GM19467 (cell line): ENCODE results near the gene PCK2.
"Not testable (repeated sequence)": the region's sequence is repeated elsewhere in the genome, so short reads cannot be mapped to it uniquely, and the experiment has no call there.

Experiments used
- ATAC-seq: cut with Tn5 transposase; IDR thresholded peaks from one replicate; pipeline ENCODE4 v1.9.1; 2021; ENCODE audit warnings: mild to moderate bottlenecking, moderate library complexity; ENCODE audit not compliant: unreplicated experiment

PCK2 gene

GRCh38 chr14:24093207-24093900 is 757 bp upstream of the PCK2 start:
- no peak for ATAC-seq

- ATAC-seq = no peak
Measured at GRCh38 chr14:24094841-24095270, 745 bp downstream of the PCK2 start.

DNA sequence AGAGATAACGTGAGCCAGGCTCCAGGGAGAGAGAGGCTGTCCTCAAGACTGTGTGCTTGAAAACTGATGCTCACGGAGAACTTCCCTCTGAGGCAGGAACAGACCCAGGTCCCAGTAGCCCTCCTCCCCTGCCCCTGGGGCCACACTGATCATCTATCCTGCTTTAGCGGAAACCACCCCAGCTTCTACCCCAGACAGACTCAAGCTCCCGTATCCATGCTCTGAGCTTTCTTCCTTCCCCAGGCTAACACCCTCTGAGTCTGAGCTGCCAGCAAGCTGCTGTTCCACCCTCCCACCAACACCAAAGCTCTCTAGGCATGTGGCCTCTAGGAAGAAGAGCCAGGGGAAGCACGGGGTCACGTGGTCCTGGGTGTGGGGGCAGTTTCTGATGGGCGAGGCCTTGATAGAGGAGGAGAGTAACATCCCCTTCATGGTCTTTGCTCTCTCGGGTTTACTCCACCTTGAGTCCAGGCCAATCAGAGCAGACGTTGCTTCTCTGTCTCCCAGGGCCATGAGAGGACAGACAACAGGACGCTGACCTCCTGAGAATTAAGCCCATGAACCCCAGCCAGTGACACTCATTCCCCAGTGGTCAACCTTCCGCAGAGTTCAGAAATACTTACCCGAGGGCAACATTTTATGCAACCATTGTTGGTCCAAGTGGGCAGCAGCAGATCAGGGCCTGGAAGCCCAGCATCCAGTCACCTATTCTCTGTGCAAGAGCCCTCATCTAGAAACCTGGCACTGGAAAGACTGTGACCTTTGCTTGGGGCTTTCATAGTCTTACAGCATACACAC is 1.4 kb downstream of the PCK2 start:
- peak; percentile 69 for ATAC-seq

DNA sequence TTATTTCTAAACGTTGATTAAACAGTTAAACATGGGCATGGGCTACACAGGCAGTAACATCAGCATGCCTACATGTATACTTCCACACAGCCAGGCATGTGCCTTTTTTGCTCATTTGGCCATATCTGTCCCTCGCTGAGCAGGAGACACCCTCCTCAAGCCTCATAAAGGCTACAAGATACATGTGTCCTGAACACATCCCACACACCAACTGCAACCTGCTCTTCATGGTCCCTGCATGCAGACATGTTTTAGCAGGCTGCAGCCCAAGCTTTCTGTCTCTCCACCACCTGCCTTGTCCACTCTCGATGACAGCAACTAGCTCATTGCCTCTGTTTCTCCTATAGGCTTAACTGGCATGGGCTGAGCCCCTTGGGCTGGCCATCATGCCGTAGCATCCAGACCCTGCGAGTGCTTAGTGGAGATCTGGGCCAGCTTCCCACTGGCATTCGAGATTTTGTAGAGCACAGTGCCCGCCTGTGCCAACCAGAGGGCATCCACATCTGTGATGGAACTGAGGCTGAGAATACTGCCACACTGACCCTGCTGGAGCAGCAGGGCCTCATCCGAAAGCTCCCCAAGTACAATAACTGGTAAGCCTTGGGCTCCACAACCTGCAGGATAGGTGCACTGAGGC is 2.6 kb downstream of the PCK2 start:
- no peak for ATAC-seq

DNA sequence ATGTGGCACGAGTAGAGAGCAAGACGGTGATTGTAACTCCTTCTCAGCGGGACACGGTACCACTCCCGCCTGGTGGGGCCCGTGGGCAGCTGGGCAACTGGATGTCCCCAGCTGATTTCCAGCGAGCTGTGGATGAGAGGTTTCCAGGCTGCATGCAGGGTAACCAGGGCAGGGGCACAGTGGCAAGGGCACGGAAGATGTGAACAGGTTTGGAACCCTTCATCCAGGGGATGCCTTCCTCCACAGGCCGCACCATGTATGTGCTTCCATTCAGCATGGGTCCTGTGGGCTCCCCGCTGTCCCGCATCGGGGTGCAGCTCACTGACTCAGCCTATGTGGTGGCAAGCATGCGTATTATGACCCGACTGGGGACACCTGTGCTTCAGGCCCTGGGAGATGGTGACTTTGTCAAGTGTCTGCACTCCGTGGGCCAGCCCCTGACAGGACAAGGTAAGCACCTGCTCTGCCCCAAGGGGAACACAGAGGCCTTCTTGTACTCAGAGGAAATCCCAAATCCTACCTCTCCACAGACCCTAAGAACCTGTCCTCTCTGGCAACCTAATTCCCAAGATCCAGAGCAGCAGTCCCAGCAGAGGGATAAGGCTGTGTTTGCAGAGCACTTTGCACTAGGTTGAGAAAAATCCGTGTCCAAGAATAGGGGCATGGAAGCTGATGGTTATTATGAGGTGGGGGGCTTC is 4.3 kb downstream of the PCK2 start:
- no peak for ATAC-seq

DNA sequence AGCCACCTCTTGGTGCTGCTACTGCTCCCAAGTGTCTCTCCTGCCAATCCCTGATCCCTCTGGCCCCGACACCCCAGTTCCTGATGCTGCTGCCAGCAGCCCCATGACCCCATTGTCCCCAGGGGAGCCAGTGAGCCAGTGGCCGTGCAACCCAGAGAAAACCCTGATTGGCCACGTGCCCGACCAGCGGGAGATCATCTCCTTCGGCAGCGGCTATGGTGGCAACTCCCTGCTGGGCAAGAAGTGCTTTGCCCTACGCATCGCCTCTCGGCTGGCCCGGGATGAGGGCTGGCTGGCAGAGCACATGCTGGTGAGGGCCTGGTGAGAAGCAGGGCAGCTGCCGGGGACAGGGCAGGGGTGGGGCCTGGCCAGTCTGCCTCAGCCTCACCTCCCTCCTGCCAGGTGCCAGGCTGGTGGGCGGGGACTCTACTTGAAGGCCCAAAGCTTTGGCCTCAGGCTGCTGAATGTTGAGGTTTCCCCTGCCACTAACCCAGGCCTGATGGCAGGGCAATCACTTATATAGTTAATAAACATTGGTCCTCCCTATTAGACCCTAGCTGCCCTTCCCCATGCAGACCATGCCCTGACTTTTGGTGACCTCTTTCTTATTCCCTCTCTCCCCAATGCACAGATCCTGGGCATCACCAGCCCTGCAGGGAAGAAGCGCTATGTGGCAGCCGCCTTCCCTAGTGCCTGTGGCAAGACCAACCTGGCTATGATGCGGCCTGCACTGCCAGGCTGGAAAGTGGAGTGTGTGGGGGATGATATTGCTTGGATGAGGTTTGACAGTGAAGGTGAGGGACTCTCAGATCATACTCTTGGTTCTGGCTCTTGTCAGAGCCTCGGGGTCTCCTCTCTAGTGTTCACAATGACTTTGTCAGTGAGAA is 5.1 kb downstream of the PCK2 start:
- ATAC-seq = no peak

GRCh38 chr14:24100197-24100981 is 6.3 kb downstream of the PCK2 start:
- no peak for ATAC-seq

GRCh38 chr14:24100982-24101494 is 6.9 kb downstream of the PCK2 start:
- ATAC-seq = no peak

- no peak for ATAC-seq
Measured at GRCh38 chr14:24102357-24103048, 8.4 kb downstream of the PCK2 start.

DNA sequence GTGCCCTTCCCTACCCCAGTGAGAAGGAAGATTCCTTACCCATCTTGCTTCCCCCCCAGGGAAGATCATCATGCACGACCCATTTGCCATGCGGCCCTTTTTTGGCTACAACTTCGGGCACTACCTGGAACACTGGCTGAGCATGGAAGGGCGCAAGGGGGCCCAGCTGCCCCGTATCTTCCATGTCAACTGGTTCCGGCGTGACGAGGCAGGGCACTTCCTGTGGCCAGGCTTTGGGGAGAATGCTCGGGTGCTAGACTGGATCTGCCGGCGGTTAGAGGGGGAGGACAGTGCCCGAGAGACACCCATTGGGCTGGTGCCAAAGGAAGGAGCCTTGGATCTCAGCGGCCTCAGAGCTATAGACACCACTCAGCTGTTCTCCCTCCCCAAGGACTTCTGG is 9.3 kb downstream of the PCK2 start:
- no peak for ATAC-seq

DNA sequence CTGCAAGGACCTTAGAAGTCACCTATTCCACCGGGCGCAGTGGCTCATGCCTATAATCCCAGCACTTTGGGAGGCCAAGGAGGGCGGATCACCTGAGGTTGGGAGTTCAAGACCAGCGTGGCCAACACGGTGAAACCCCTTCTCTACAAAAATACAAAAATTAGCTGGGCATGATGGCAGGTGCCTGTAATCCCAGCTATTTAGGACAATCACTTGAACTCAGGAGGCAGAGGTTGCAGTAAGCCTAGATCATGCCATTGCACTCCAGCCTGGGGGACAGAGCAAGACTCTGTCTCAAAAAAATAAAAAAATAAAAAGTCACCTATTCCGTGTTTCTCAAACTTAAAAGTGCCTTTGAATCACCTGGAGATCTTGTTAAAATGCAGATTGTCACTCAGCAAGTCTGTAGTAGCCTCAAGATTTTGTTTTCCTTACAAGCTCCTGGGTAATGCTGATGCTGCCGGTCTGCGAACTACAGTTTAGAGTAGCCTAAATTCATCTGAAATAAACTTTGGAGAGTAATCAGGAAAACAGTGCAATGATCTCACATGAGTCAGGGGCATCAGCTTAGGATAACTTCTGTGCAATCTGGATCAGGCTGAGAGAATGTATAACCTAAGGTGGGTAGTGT is 11.6 kb downstream of the PCK2 start:
- ATAC-seq = not testable (repeated sequence)

DNA sequence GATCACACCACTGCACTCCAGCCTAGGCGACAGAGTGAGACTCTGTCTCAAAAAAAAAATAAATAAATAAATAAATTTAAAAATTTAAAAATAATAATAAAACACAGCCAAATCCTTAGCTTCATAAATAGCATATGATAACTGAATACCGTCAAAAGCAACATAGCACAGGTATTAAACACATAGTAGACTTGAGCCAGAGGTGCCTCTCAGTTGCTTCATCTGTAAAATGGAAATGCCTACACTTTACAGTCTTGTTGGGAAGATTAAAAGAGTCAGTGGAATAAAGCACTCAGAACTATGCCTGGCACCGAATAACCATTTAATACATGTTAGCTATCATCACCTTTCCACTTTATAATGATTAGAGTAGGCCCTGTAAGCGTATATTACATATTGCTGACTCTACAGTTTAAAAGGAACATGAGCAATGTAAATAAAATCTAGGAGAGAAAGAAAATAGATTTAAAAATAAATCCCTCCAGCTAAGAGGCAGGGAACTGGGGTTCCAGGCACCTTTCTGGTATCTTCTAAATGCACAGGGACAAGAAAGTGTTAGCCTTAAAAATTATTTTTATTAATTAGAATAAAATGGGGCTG is 12.7 kb downstream of the PCK2 start:
- ATAC-seq = no peak

GRCh38 chr14:24108336-24108874 is 14.3 kb downstream of the PCK2 start:
- ATAC-seq = no peak

DNA sequence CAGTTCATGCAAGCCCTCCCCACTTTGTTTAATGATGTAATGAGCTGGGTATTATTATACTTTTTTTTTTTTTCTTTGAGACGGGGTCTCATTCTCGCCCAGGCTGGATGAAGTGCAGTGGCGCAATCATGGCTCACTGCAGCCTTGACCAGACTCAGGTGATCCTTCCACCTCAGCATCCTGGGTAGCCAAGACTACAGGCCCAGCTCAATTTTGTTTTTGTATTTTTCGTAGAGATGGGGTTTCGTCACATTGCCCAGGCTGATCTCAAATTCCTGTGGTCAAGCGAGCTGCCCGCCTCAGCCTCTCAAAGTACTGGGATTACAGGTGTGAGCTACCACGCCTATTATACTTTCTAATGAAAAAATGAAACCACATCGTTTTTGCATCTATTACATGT is 15.9 kb downstream of the PCK2 start:
- ATAC-seq = no peak

- ATAC-seq = no peak
Measured at GRCh38 chr14:24110523-24110922, 16.4 kb downstream of the PCK2 start.

DNA sequence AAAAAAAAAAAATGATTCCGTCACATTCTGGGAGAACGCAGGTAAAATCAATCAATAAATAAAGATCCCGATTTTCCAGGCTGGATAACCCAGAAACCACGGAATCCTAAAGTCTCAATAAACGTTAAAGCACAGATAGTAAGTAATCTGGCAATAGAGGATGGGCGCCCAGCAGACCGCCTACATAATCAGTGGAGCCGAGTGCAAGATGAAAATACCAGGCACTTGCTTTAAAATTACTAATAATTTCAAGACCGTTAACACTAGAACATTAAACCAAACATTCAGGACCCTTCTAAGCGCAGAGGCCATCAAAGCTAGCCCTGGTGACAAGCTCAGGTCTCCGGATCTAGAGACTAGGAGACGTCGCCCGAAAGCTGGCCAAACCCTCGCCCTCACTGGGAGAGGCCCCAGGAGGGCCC is 19.3 kb downstream of the PCK2 start:
- no peak for ATAC-seq

GRCh38 chr14:24113801-24114531 is 19.9 kb downstream of the PCK2 start:
- peak; percentile 35 for ATAC-seq
